ENCODE measurements around the gene CLTB.
"Not testable (repeated sequence)": the region's sequence is repeated elsewhere in the genome, so short reads cannot be mapped to it uniquely, and the experiment has no call there.

CLTB gene, protein sequence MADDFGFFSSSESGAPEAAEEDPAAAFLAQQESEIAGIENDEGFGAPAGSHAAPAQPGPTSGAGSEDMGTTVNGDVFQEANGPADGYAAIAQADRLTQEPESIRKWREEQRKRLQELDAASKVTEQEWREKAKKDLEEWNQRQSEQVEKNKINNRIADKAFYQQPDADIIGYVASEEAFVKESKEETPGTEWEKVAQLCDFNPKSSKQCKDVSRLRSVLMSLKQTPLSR

DNA sequence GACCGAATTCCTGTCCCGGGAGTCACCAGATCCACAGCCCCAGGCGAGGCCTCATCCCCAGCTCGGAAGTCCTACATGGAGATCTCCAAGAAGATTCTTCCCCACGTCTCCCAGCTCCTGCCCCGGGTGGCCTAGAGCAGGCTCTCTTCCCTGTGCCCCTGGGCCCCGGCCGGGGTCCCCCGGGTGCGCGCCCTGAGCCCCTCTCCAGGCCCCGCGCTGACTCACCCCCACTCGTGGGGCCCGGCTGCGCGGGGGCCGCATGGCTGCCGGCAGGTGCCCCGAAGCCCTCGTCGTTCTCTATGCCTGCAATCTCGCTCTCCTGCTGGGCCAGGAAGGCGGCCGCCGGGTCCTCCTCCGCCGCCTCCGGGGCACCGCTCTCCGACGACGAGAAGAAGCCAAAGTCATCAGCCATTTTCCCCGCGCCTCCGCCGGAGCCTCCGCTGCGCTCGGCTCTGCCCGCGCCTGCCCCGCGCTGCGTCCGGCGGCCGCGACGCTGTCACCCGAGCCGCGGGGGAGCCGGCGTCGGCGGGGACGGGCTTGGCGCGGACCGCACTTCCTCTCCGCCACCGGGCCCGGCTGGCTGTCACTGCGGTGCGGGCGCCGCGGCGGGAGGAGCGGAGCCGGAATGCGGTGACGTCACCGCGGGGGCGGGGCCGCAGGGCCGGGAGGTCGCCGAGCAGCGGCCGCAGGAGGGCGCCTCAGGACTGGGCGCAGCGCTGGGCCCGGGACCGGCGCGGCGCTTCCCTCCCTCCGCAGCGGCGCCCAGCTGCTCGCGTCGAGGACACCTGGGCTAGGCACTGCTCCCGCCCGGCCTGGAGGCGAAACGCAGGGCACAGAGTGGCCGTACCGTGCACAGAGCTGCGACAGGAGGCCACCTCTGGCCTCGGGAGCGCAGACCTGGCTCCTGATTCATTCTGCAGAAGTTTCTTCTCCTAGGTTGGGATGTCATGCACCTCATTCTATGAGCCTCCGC lies at the start of gene CLTB:
Gene CLTB (minus strand): TSS at position 588 of the 973 bp plus-strand sequence. CDS start 176 bp downstream, at position 412.
- H3K27ac Mint-ChIP-seq, result peak within 1 kb of the TSS; percentile 90
- ATAC-seq (replicated peaks), result peak; percentile 98 to 99
- peak within 1 kb of the TSS; percentile 84 to 86 for H3K4me3 Mint-ChIP-seq
- peaks cover 27 to 41% of the 10 kb centered on the region in 2 donors for H3K4me1 Mint-ChIP-seq
- H3K27me3 Mint-ChIP-seq, result peaks cover 0 to 2% of the 10 kb centered on the region in 2 donors
- peaks cover 2% of the 10 kb centered on the region in 2 donors for H3K9me3 Mint-ChIP-seq
- H3K36me3 Mint-ChIP-seq, result peaks cover 2 to 9% of the 10 kb centered on the region in 2 donors
- peak; percentile 68 for DNase-seq

DNA sequence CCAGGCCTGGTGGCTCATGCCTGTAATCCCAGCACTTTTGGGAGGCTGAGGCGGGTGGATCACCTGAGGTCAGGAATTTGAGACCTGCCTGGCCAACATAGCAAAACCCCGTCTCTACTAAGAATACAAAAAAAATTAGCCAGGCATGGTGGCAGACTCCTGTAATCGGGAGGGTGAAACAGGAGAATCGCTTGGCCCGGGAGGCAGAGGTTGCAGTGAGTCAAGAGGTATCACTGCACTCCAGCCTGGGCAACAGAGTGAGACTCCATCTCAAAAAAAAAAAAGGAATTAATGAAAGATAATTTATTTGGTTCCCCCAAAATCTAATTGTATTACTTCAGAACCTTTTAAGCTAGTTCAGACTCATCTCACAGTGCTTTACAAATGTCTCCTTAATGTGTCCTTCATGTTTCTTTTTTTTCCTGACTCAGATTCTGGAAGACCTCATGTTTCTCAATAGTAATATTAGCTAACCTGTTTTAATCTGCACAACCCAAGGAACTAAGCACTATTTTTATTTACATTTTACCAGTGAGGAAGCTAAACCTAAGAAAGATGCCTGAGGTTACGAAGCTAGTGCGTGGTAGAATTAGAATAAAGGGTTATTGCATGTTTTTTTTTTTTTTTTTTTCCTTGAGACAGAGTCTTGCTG lies 46.9 kb upstream of the CLTB start:
- DNase-seq, result no peak
- Mint-ChIP-seq H3K36me3 (peaks cover 25 to 48% of the 10 kb centered on the region in 2 donors), H3K27me3 (no peaks in the 10 kb centered on the region), H3K9me3 (peaks cover 0 to 1% of the 10 kb centered on the region in 2 donors), H3K27ac (peak overlapping the region; percentile 5), H3K4me3 (no peak overlapping the region), H3K4me1 (peaks cover 14 to 52% of the 10 kb centered on the region in 2 donors)
- no peak for ATAC-seq (replicated peaks)

DNA sequence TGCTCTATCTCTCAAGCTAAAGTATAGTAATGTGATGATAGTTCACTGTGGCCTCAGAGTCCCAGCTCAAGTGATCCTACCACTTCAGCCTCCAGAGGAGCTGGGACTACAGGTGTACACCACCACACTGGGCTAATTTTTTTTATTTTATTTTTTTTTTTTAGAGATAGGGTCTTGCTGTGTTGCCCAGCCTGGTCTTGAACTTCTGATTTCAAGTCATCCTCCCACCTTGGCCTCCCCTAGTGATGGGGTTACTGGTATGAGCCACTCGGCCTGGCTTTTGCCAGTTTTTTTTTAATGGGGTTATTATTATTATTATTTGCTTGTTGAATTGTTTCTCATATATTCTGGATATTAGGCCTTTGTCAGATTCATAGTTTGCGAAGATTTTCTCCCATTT lies 45.0 kb upstream of the CLTB start:
- Mint-ChIP-seq H3K9me3 (peaks cover 0 to 1% of the 10 kb centered on the region in 2 donors), H3K4me1 (peaks cover 13 to 48% of the 10 kb centered on the region in 2 donors), H3K27me3 (no peaks in the 10 kb centered on the region), H3K27ac (no peak overlapping the region), H3K36me3 (peaks cover 16 to 32% of the 10 kb centered on the region in 2 donors), H3K4me3 (no peak overlapping the region)
- no peak for DNase-seq
- ATAC-seq (replicated peaks), result no peak

DNA sequence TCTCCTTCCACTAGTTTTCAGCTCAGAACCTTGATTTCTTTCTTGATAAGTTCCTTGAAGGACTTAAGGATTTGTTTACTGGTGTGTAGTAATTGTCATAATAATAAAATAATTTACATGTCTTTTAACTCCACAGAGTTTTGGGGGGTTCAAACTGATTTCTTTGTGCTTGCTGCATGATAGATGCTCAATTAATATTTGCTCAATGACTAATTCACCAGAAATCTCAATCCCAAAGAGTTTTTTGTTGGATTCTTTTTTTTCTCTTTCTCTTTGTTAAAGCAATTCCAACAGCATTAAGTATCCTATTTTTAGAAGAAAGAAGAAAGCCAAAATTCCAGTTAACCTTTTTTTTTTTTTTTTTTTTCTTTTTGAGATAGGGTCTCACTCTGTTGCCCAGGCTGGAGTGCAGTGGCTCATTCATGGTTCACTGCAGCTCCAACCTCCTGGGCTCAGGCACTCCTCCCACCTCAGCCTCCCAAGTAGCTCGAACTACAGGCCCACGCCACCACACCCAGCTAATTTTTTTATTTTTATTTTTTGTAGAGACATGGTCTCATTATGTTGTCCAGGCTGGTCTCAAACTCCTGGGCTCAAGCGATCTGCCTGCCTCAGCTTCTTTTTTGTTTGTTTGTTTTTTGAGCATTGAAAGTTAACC lies 42.7 kb upstream of the CLTB start:
- H3K4me1 Mint-ChIP-seq, result peaks cover 15 to 48% of the 10 kb centered on the region in 2 donors
- no peak for DNase-seq
- H3K4me3 Mint-ChIP-seq, result no peak overlapping the region
- peaks cover 0 to 1% of the 10 kb centered on the region in 2 donors for H3K9me3 Mint-ChIP-seq
- H3K27me3 Mint-ChIP-seq, result no peaks in the 10 kb centered on the region
- ATAC-seq (replicated peaks), result no peak
- H3K27ac Mint-ChIP-seq, result no peak overlapping the region
- H3K36me3 Mint-ChIP-seq, result peaks cover 17 to 31% of the 10 kb centered on the region in 2 donors

DNA sequence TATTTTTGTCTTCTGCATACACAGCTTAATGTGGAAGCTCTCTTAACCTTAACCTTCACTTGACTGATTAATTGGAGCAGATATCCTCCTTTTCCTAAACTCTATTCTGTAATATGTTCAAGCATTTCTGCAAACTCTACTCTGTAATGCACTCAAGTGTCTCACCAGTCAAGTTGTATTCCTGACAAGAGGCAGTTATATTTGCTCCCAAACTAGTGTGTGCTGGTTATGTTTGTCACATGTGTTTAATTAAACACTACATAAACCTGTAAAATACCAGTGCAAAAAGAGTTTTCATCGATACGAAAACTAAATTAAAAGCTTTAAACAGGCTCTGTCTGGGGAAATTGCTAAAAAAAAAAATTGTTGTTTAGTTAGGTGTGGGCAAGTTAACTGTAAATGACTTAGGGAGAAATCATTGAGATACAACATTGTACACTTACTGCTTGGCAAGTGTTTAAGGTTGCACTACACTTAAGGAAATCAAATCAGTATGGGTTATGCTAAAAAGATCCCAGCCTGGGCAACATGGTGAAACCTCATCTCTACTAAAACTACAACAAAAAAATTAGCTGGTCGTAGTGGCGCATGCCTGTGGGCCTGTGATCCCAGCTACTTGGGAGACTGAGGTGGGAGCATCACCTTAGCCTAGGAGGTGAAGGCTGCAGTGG lies 38.5 kb upstream of the CLTB start:
- ATAC-seq (replicated peaks), result no peak
- Mint-ChIP-seq H3K4me1 (peaks cover 18 to 36% of the 10 kb centered on the region in 2 donors), H3K4me3 (no peak overlapping the region), H3K36me3 (peaks cover 17 to 29% of the 10 kb centered on the region in 2 donors), H3K27ac (no peak overlapping the region), H3K9me3 (no peaks in the 10 kb centered on the region), H3K27me3 (no peaks in the 10 kb centered on the region)
- DNase-seq, result no peak

DNA sequence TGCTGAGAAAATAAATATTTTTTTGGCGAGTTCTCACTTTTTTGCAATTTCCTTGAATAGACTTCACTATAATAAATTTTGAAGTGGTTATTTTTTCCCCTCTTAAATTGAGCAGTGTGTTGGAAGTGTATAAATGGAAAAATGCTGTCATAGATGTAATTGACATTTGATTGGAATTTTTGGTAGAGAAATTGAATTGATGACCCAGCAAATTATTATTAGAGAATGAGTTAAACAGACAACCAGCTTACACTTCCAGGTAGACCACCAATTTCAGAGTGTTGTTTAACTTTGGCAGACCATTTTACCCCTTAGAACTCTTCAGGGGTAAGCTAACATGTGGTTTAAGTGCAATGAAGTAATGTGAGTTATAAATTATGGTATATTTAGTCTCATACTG lies 33.7 kb upstream of the CLTB start:
- no peak for ATAC-seq (replicated peaks)
- no peak overlapping the region for H3K27ac Mint-ChIP-seq
- H3K4me3 Mint-ChIP-seq, result no peak overlapping the region

DNA sequence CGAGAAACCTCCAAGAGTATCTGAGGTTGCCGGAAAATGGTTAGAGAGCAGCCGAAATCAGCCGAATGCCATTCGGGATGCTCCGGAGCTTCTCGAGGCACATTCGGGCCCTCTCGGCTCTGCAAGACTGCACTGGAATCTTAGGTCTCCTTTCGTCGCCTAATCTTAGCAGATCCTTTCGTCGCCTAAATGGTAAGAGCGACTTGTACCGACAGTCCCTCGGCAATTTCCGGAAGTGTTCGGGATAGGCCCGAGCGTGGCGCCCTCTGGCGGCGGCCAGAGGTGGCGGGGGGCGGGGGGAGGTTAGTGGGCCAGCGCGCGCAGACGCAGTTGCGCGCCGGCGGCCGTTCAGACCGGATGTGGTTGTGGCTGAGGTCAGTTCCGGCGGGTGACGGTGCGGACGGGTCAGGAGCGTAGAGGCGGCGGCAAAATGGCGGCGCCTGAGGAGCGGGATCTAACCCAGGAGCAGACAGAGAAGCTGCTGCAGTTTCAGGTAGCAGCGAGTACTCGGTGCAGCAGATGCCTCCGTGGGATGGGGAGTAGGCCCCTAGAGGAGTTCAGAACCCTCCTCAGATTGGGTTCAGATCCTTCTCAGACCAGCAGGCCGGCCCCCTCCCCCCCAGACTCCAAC lies 31.8 kb upstream of the CLTB start, which contains the start of gene FAF2:
Gene FAF2 (plus strand): TSS at position 408 of the 631 bp plus-strand sequence. CDS start 23 bp downstream, at position 431.
- peaks cover 8 to 17% of the 10 kb centered on the region in 2 donors for H3K36me3 Mint-ChIP-seq
- H3K27ac Mint-ChIP-seq, result peak within 1 kb of the TSS; percentile 100
- no peaks in the 10 kb centered on the region for H3K9me3 Mint-ChIP-seq
- no peaks in the 10 kb centered on the region for H3K27me3 Mint-ChIP-seq
- DNase-seq (peak; percentile 99), ATAC-seq (replicated peaks) (peak; percentile 95 to 96)
- peaks cover 15 to 43% of the 10 kb centered on the region in 2 donors for H3K4me1 Mint-ChIP-seq
- H3K4me3 Mint-ChIP-seq, result peak within 1 kb of the TSS; percentile 88 to 96

More for the DNA sequence above, 33.7 kb upstream of the CLTB start:
- peaks cover 19 to 43% of the 10 kb centered on the region in 2 donors for H3K4me1 Mint-ChIP-seq
- DNase-seq, result no peak
- no peaks in the 10 kb centered on the region for H3K9me3 Mint-ChIP-seq
- no peaks in the 10 kb centered on the region for H3K27me3 Mint-ChIP-seq
- peaks cover 16 to 23% of the 10 kb centered on the region in 2 donors for H3K36me3 Mint-ChIP-seq

DNA sequence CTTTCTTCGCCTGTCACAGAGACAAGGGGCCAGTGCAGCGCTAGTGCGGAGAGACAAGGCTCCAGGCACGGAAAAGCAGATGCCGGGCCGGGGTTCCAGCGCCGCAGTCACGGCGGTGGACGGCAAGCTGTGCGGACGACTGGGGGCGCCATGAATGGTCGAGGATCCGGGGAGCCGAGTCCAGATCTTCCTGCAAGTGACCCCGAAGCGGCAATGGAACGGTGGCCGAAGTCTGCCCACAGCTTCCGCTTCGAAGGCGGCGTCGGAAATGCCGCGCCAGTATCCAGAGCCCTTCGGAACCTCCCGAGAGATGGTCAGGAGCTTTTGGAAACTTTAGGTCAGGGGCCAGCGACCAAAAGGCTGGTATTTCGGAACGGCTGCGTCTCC lies 31.2 kb upstream of the CLTB start:
- Mint-ChIP-seq H3K9me3 (no peaks in the 10 kb centered on the region), H3K4me3 (peak overlapping the region; percentile 88 to 96), H3K27me3 (no peaks in the 10 kb centered on the region), H3K27ac (peak overlapping the region; percentile 100), H3K36me3 (peaks cover 6 to 14% of the 10 kb centered on the region in 2 donors), H3K4me1 (peaks cover 13 to 41% of the 10 kb centered on the region in 2 donors)
- ATAC-seq (replicated peaks), result peak; percentile 12 to 21
- DNase-seq, result no peak

DNA sequence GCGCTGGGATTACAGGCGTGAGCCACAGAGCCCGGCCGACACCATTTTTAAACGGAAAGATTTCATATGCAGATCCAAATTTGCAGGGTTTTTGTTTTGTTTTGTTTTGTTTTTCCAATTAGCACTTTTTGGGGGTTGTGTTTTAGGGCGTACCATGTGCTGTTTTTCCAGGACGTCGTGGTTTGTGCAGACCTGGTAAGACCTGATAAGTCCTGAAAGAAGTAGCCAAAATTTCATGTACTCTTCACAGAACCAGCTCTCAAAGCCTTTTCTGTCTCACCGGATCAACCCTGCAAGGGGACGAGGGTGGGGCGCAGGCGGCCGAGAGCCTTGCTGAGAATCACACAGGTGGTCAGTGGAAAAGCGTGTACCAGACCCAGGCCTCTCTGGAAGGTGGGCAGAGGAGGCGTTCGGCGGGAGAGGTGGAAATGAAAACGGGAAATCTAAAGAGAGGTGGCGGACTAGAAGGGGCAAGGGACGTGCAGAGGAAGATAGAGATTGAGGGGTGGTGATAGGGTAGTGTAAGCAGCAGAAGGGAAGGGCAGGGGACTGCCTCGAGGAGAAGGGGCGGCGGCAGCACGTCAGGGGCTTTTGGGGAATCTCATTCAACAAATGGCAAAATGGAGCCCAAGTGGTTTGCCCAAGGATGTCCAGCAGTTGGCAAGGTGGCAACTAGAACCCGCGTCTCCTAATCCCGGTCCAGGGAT lies 30.7 kb upstream of the CLTB start:
- DNase-seq (no peak), ATAC-seq (replicated peaks) (peak; percentile 8 to 10)
- H3K27me3 Mint-ChIP-seq, result no peaks in the 10 kb centered on the region
- peak overlapping the region; percentile 100 for H3K27ac Mint-ChIP-seq
- peak overlapping the region; percentile 88 to 96 for H3K4me3 Mint-ChIP-seq
- H3K36me3 Mint-ChIP-seq, result peaks cover 6 to 11% of the 10 kb centered on the region in 2 donors
- peaks cover 11 to 37% of the 10 kb centered on the region in 2 donors for H3K4me1 Mint-ChIP-seq
- no peaks in the 10 kb centered on the region for H3K9me3 Mint-ChIP-seq

DNA sequence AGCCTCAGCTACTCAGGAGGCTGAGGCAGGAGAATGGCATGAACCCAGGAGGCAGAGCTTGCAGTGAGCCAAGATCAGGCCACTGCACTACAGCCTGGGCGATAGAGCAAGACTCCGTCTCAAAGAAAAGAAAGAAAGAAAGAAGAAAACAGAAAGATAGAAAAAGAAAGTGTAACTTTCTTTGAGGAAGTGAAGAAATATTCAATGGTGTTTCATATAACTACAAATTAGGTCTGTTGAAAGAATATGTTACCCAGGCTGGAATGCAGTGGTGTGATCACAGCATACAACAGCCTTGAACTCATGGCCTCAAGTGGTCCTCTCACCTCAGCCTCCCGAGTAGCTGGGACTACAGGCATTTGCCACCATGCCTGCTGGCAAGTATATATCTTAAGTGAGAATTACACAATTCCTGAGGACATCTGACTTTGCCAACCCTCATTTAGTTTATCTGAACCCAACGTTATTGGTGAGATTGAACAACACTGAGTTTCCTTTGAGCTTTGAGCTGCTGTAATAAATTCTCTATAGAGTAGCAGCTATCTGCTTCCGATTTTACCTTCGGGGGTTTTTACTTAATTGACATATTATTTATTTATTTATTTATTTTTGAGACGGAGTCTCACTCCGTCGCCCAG lies 29.8 kb upstream of the CLTB start:
- DNase-seq, result no peak
- Mint-ChIP-seq H3K27ac (no peak overlapping the region), H3K4me1 (peaks cover 12 to 34% of the 10 kb centered on the region in 2 donors), H3K36me3 (peaks cover 6 to 11% of the 10 kb centered on the region in 2 donors), H3K27me3 (no peaks in the 10 kb centered on the region), H3K4me3 (peak overlapping the region in 1 of 2 donors; percentile 96), H3K9me3 (no peaks in the 10 kb centered on the region)
- no peak for ATAC-seq (replicated peaks)

DNA sequence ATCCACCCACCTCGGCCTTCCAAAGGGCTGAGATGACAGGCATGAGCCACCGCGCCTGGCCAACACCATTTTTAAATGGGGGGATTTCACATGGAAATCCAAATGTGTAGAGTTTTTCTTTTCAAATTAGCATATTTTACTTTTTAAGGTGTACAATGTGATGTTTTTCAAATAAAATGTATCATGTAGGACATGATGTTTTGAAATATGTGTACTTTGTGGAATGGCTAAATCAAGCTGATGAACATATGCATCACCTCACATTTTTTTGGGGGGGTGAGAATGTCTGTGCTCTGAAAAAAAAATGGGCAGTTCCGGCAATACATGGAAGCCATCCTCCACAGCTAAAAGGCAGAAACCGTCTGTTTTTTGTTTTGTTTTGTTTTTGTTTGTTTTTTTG lies 28.4 kb upstream of the CLTB start:
- Mint-ChIP-seq H3K4me3 (no peak overlapping the region), H3K4me1 (peaks cover 11 to 24% of the 10 kb centered on the region in 2 donors), H3K9me3 (no peaks in the 10 kb centered on the region), H3K27ac (no peak overlapping the region), H3K36me3 (peaks cover 5 to 6% of the 10 kb centered on the region in 2 donors), H3K27me3 (peaks cover 0 to 6% of the 10 kb centered on the region in 2 donors)
- no peak for DNase-seq
- ATAC-seq (replicated peaks), result no peak

DNA sequence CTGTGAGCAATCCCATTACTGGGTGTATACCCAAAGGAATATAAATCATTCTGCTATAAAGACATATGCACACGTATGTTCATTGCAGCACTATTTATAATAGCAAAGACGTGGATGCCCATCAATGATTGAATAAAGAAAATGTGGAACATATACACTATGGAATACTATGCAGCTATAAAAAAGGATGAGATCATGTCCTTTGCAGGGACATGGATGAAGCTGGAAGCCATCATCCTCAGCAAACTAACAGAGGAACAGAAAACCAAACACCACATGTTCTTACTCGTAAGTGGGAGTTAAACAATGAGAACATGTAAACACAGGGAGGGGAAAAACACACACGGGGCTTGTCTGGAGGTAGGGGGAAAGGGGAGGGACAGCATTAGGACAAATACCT lies 26.6 kb upstream of the CLTB start:
- peaks cover 8 to 16% of the 10 kb centered on the region in 2 donors for H3K4me1 Mint-ChIP-seq
- not testable (repeated sequence) for H3K36me3 Mint-ChIP-seq; DNase-seq; H3K27me3 Mint-ChIP-seq; H3K9me3 Mint-ChIP-seq; ATAC-seq (replicated peaks); H3K27ac Mint-ChIP-seq; H3K4me3 Mint-ChIP-seq

Measured in stimulated activated naive B cell treated with anti-CD40 and anti-IgM and Interleukin-4, amounts not matched to agents 10 μg/mL and 1 μg/mL and 100 μg/mL, for 72 hours (primary cell).